Duodenal mucosa (tissue), 2 donors: ENCODE data around the gene RIMKLB.
A peak's percentile ranks its signal among the peaks of the same experiment; 100 is the strongest.

Source experiments
- H3K27ac ChIP-seq: one replicate; pipeline ENCODE4 v1.7.0; 2013; ENCODE audit warnings: low read depth, low read length
- H3K27me3 ChIP-seq, 2 donors: one replicate each; pipeline ENCODE4 v1.7.0; 2013; ENCODE audit warnings: low read length in 2 of 2, control low read depth in 1 of 2; ENCODE audit not compliant: insufficient read depth in 2 of 2, control insufficient read depth in 1 of 2
- H3K36me3 ChIP-seq, 2 donors: one replicate each; pipeline ENCODE4 v1.7.0; 2013; ENCODE audit warnings: low read length in 2 of 2, control low read depth in 1 of 2; ENCODE audit not compliant: insufficient read depth in 2 of 2, control insufficient read depth in 1 of 2
- H3K4me1 ChIP-seq, 2 donors: one replicate each; pipeline ENCODE4 v1.7.0; 2013; ENCODE audit warnings: low read length in 2 of 2, control low read depth in 1 of 2; ENCODE audit not compliant: insufficient read depth in 2 of 2, control insufficient read depth in 1 of 2
- H3K4me3 ChIP-seq, 2 donors: one replicate each; pipeline ENCODE4 v1.7.0; 2013; ENCODE audit warnings: low read length in 2 of 2, low read depth in 1 of 2
- H3K9ac ChIP-seq, 2 donors: one replicate each; pipeline ENCODE4 v1.7.0; 2013; ENCODE audit warnings: low read length in 2 of 2, low read depth in 1 of 2
- H3K9me3 ChIP-seq, 2 donors: one replicate each; pipeline ENCODE4 v1.7.0; 2013; ENCODE audit warnings: low read length in 2 of 2, control low read depth in 1 of 2; ENCODE audit not compliant: control insufficient read depth in 1 of 2

RIMKLB gene

GRCh38 chr12:8697476-8698131, at the start of gene RIMKLB:
RIMKLB (plus strand) TSS chr12:8697991; CDS start chr12:8713867, 15,876 bp downstream.
- Histone ChIP-seq H3K9me3 (no peaks in the 10 kb centered on the region), H3K9ac (peak within 1 kb of the TSS; percentile 72 to 76), H3K4me1 (peaks cover 4 to 7% of the 10 kb centered on the region in 2 donors), H3K36me3 (no peaks in the 10 kb centered on the region), H3K27ac (peak within 1 kb of the TSS; percentile 82), H3K27me3 (no peaks in the 10 kb centered on the region), H3K4me3 (peak within 1 kb of the TSS; percentile 80 to 82)

GRCh38 chr12:8648576-8649205, 49.1 kb upstream of the RIMKLB start:
- Histone ChIP-seq H3K36me3 (no peaks in the 10 kb centered on the region), H3K4me1 (no peaks in the 10 kb centered on the region), H3K9ac (no peak overlapping the region), H3K27me3 (peaks cover 0 to 4% of the 10 kb centered on the region in 2 donors), H3K9me3 (no peaks in the 10 kb centered on the region), H3K4me3 (no peak overlapping the region), H3K27ac (no peak overlapping the region)

DNA sequence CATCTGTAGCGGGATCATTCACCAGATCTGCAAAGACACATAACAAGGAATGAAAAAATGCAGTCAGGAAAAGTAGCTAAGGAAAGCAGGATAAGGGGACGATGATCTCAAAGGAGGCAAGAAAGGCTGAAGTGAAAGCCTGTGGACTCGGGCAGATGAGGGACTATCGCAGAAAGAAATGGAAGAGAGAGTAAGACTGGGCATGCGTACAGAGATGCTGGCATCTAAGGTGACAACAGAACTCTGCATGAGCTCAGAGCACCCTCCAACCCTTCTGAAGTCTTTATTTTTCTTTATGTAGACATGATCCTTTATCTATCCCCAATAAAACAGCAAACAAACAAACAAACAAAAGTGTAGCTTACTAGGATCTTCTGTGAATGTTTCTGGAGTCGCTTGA, 42.4 kb upstream of the RIMKLB start:
- H3K27me3 ChIP-seq, result no peaks in the 10 kb centered on the region
- no peaks in the 10 kb centered on the region for H3K9me3 ChIP-seq
- no peaks in the 10 kb centered on the region for H3K4me1 ChIP-seq
- H3K36me3 ChIP-seq, result no peaks in the 10 kb centered on the region
- no peak overlapping the region for H3K4me3 ChIP-seq
- no peak overlapping the region for H3K9ac ChIP-seq
- no peak overlapping the region for H3K27ac ChIP-seq

DNA sequence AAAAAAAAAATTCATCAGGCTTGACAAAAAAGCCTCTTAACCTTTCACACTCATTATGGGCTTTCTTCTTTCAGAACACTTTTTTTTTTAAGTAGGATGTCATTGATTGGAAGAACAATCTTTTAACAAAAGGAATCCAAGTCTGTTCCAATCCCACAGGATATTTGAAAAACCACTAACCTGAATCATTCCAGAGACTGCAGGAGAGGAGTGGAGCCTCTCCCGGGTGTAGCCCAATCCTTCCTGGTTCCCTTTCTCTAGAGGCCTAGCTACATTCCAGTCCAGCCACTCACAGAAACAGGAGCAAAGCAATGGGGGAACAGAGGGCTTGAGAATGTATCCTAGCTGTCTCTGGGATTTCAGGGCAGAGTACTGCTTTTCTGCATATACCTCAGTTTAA, 39.4 kb upstream of the RIMKLB start:
- Histone ChIP-seq H3K27me3 (no peaks in the 10 kb centered on the region), H3K4me3 (no peak overlapping the region), H3K4me1 (no peaks in the 10 kb centered on the region), H3K9ac (no peak overlapping the region), H3K27ac (no peak overlapping the region), H3K9me3 (no peaks in the 10 kb centered on the region), H3K36me3 (no peaks in the 10 kb centered on the region)

DNA sequence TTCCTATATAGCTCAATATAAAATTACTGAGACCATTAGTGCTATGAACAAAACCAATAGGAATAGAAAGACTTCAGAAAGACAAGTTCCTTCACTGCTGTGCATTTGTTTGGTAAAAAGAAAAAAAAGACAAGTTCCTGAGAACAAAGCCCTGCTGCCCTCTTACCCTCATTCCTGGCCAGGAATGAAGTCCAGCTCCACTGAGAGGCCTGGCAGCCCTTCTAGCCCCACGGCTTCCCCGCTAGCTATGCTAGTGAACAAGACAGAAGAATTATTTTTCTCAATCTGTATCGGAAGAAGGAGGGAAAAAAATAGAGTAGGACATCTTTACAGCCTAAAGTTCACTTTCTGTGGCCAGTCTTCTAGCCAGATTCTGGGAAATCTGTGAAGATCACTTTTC, 36.8 kb upstream of the RIMKLB start:
- H3K9me3 ChIP-seq, result no peaks in the 10 kb centered on the region
- H3K27me3 ChIP-seq, result no peaks in the 10 kb centered on the region
- H3K27ac ChIP-seq, result no peak overlapping the region
- H3K9ac ChIP-seq, result no peak overlapping the region
- no peak overlapping the region for H3K4me3 ChIP-seq
- no peaks in the 10 kb centered on the region for H3K36me3 ChIP-seq
- H3K4me1 ChIP-seq, result no peaks in the 10 kb centered on the region

DNA sequence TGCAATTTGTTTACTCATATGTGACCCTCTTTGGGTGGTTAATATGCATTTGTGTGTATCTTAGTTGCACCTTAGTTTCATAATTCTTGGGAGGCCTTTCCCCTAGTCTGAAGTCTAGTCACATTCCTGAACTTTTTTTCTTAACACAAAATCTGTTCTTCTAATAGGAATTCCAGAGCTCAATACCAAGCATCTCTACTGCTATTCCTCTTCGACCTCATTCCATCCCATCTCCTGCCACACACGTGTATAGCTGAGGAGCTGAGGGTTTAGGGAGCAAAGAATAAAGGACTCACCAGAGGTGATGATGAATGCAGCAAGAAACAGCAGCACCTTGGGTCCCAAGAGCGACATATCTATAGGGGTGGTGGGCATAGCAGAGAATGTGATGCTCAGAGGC, 36.0 kb upstream of the RIMKLB start:
- Histone ChIP-seq H3K27ac (no peak overlapping the region), H3K9me3 (no peaks in the 10 kb centered on the region), H3K27me3 (no peaks in the 10 kb centered on the region), H3K4me1 (no peaks in the 10 kb centered on the region), H3K36me3 (no peaks in the 10 kb centered on the region), H3K9ac (no peak overlapping the region), H3K4me3 (no peak overlapping the region)

DNA sequence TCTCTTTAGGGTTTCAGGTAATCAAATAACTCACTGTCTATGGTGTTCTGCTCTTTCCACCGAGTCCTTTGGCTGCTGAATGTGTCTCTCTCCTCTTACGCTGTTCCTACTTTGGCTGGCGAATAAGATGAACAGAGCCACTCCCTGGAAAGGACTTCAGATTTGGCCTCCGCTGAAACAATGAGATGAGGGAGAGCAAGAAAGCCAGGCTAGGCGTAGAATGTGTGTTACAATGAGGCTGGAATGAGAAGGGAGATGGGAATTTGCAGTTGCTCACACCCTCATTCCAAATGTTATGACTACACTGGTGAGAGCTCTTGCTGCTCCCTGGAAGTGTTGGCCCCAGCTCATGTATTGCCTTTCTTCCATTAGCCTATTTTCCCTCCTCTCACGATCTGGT, 35.2 kb upstream of the RIMKLB start, which contains the start of gene MFAP5:
TSS of gene MFAP5 (minus strand) at position 234 of the 400 bp plus-strand sequence. CDS start 722 bp downstream, outside the sequence.
- Histone ChIP-seq H3K9ac (no peak within 1 kb of the TSS), H3K4me3 (no peak within 1 kb of the TSS), H3K27ac (no peak within 1 kb of the TSS)

GRCh38 chr12:8664228-8664913, 33.4 kb upstream of the RIMKLB start:
- Histone ChIP-seq H3K9me3 (no peaks in the 10 kb centered on the region), H3K27ac (no peak overlapping the region), H3K36me3 (no peaks in the 10 kb centered on the region), H3K4me1 (no peaks in the 10 kb centered on the region), H3K4me3 (no peak overlapping the region), H3K27me3 (no peaks in the 10 kb centered on the region), H3K9ac (no peak overlapping the region)

More for the DNA sequence above, 35.2 kb upstream of the RIMKLB start, which contains the start of gene MFAP5:
- Histone ChIP-seq H3K4me1 (no peaks in the 10 kb centered on the region), H3K9me3 (no peaks in the 10 kb centered on the region), H3K27me3 (no peaks in the 10 kb centered on the region), H3K36me3 (no peaks in the 10 kb centered on the region)

GRCh38 chr12:8665759-8666158, 32.0 kb upstream of the RIMKLB start:
- Histone ChIP-seq H3K4me1 (no peaks in the 10 kb centered on the region), H3K27ac (no peak overlapping the region), H3K27me3 (no peaks in the 10 kb centered on the region), H3K9me3 (no peaks in the 10 kb centered on the region), H3K36me3 (no peaks in the 10 kb centered on the region), H3K4me3 (no peak overlapping the region), H3K9ac (no peak overlapping the region)

- no peaks in the 10 kb centered on the region for H3K27me3 ChIP-seq
- H3K27ac ChIP-seq, result no peak overlapping the region
- H3K4me1 ChIP-seq, result no peaks in the 10 kb centered on the region
- H3K9ac ChIP-seq, result no peak overlapping the region
- H3K36me3 ChIP-seq, result no peaks in the 10 kb centered on the region
- H3K9me3 ChIP-seq, result no peaks in the 10 kb centered on the region
- no peak overlapping the region for H3K4me3 ChIP-seq
Observed at GRCh38 chr12:8667270-8667669, 30.5 kb upstream of the RIMKLB start.
